NCI-H2081 (cell line): Measurements from ENCODE around the gene STMN3.
"Not testable (repeated sequence)": the region's sequence is repeated elsewhere in the genome, so short reads cannot be mapped to it uniquely, and the experiment has no call there.

Source experiments
- DNase-seq, 2 experiments: peaks; one replicate each; lab custom pipeline; 2025; lab: John Stamatoyannopoulos, UW

The STMN3 gene

GRCh38 chr20:63678667-63679465, 25.6 kb upstream of the STMN3 start:
- DNase-seq, result no peak

- DNase-seq, result no peak
These were observed 24.8 kb upstream of the STMN3 start for GRCh38 chr20:63678071-63678470.

DNA sequence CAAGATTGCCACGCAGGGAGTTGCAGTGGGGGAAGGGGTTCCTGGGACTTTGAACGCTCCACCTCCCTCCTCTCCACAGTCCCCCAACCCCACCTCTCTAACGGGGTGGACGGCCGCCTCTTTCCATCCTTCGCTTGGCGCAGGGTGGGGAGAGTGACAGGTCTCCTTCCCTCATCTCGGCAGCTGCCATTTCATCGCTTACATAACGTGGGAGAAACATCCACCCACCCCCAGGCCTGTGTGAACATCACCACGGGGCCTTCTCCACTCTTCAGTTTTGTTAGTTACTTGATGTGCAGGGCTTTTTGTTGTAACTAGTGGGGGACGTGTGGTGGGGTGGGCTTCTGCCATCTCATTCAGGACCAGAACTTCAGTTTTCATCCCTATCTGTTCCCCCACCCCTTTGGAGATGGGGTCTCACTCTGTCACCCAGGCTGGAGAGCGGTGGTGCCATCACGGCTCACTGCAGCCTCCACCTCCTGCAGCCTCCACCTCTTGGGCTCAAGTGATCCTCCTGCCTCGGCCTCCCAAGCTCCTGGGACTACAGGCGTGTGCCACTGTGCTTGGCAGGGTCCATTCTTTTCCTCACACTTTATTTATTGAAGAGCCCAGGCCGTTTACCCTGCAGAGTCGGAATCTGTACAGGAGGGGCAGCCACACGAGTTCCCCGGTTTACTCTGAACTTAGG, 22.6 kb upstream of the STMN3 start:
- no peak for DNase-seq

DNA sequence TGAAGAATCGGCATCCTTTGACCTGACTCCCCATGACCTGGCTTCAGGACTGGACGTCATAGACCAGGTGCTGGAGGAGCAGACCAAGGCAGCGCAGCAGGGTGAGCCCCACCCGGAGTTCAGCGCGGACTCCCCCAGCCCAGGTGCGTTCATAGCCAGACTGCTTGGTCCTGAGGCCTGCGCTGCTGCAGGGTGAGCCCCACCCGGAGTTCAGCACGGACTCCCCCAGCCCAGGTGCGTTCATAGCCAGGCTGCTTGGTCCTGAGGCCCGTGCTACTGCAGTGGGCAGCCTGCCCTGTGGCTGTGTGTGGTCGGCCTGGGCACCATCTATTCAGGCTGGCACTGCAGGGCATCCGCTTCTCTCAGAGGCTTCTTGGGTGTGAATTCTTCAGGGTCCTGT, 20.7 kb upstream of the STMN3 start:
- DNase-seq, result no peak

GRCh38 chr20:63672666-63673065, 19.4 kb upstream of the STMN3 start:
- no peak for DNase-seq

GRCh38 chr20:63671695-63672094, 18.5 kb upstream of the STMN3 start:
- DNase-seq, result not testable (repeated sequence)

- DNase-seq, result no peak
These were observed 15.1 kb upstream of the STMN3 start for GRCh38 chr20:63668351-63668750.

DNA sequence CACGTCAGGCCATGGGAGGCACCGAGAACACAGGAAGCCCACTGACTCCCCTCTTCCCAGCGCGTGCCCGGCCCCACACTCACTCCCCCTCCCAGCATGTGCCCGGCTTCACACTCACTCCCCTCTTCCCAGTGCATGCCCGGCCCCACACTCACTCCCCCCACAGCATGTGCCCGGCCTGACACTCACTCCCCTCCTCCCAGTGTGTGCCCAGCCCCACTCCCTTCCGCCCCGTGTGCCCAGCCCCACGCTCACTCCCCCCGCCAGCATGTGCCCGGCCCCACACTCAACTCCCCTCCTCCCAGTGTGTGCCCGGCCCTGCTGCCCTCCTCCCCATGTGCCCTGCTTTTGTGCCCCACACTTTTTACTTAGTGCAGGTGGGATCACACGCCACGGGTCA, 14.6 kb upstream of the STMN3 start:
- DNase-seq, result no peak

DNA sequence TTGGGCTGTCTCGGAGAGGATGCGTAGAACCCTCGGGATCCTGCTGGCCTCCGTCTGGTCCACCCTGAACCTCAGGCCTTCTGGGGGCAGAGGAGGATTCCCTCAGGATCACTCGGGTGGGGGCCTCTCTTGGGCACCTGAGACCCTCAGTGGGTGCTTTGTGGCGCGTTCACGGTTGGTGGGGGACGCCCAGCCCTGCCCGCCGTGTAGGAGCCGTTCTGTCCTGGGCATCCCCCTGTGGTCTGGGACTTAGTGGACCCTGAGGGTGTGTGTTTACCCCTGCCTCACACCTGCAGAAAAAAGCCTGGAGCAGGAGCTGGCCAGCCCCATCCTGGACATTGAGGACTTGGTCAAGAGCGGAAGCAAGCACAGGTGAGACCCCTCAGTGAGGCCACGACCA, 12.5 kb upstream of the STMN3 start:
- DNase-seq, result no peak

DNA sequence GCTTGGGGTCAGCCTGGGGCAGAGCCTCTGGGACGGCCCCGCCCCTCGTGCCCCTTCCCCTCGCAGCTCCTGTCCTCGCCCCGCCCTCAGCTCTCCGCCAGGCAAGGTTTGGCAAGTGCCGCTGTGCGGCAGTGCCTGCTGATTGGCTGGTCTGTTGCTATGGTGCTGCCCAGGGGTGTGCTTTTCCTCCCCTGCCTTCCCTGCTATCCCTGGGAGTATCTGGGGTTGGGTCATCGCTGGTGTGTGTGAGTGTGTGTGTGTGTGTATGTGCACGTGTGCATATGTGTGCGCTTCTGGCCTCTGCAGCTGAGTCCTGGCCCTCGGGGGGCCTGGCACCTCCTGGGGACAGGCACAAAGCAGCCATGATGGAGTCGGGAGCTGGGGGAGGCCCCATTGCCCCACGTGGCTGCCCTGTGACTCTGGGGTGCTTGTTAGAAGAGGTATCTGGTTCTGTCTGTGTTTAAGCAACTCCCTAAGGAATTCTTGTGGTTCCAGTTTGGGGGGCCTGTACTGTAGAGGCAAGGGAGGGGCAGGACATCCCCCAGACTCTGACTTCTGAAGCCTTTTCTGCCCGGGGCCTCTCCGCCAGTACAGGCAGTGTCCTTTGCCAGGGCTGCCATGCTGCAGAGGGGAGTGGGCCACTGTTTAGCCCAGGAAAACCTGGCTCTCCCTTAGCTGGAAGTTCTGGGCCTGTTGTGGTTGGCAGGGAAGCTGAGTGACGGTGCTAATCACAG, 11.8 kb upstream of the STMN3 start:
- no peak for DNase-seq

GRCh38 chr20:63664143-63664851, 11.1 kb upstream of the STMN3 start:
- DNase-seq, result no peak

- DNase-seq, result no peak
These were observed 10.3 kb upstream of the STMN3 start for GRCh38 chr20:63663332-63664066.

DNA sequence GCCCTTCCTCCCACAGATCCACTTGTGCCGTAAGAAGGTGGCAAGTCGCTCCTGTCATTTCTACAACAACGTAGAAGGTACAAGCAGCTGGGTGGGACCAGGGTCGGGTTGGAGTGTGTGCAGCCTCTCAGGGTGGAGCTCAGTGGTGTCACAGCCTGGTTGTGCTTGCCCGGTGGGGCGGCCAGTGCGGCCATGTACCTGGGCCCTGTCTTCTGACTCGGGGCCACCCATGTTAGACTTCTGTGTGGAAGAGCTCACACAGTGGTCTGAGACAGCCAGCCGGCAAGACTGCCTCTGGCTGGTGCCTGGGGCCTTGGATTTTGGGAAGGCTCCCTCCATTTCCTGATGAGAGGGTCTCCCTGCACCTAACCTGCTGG, 9.6 kb upstream of the STMN3 start:
- no peak for DNase-seq

DNA sequence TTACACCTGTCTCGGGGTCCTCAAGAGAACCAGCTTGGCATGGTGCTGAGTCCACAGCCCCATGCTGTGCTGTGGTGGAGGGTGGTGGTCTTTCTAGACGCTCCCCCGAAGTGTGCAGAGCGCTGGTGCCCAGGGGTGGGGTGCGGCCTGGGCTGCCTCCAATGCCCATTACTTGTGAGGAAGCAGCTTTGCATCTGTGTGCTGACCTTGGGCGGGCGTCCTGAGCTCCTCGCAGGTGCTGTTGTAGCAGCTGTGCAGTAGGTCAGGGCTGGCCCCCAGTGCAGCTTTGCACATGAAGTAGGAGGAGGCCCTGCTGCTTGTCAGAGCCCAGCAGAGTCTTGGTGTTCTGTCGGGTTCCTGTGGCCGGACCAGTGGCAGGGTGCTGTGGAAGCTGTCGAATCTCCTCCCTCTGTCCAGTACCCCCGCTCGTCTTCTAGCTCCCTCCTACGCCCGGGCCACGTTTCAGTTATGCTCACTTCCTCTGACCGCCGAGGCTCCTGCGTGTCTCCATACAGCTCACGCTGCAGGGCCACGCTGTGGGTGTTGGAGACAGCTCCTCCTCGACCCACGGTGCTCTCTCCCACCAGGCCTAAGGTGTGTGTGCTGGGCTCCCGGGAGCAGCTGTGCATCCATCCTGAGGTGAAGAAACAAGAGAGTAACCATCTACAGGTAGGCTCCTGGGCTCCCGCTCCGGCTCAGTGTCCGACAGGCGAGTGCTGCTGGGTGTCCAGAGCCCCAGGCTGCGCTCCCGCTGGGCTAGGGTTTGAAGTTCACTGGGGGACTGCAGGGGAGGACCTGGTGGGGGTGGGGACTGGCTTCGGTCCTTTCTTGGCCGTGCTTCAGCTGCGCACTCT, 9.0 kb upstream of the STMN3 start:
- DNase-seq, result no peak

GRCh38 chr20:63661108-63661507, 7.9 kb upstream of the STMN3 start:
- DNase-seq, result no peak

GRCh38 chr20:63660622-63661021, 7.4 kb upstream of the STMN3 start:
- no peak for DNase-seq

- DNase-seq, result not testable (repeated sequence)
These were observed 7.0 kb upstream of the STMN3 start for GRCh38 chr20:63660174-63660573.

- no peak for DNase-seq
These were observed 6.1 kb upstream of the STMN3 start for GRCh38 chr20:63659370-63659769.

DNA sequence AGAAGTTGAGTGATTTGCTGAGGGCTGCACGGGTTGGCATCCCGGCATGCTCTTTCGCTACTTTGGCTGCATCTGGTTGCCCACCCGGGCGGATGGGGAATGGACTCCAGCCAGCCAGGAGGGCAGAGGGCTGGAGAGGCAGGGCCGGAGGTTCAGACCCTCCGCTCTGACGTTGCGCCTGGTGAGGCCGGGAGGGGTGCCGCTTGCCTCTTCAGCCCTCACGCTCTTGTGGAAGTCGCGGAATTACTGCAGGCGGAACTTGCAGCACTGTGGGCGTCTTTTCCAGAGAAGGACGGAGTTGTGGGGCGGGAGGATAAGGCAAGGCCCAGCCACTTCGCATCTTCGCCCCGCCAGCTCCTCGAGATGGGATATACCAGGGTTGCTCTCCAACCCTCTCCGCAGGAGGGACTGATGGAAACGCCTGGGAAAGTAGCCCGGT, 5.5 kb upstream of the STMN3 start:
- DNase-seq, result no peak

DNA sequence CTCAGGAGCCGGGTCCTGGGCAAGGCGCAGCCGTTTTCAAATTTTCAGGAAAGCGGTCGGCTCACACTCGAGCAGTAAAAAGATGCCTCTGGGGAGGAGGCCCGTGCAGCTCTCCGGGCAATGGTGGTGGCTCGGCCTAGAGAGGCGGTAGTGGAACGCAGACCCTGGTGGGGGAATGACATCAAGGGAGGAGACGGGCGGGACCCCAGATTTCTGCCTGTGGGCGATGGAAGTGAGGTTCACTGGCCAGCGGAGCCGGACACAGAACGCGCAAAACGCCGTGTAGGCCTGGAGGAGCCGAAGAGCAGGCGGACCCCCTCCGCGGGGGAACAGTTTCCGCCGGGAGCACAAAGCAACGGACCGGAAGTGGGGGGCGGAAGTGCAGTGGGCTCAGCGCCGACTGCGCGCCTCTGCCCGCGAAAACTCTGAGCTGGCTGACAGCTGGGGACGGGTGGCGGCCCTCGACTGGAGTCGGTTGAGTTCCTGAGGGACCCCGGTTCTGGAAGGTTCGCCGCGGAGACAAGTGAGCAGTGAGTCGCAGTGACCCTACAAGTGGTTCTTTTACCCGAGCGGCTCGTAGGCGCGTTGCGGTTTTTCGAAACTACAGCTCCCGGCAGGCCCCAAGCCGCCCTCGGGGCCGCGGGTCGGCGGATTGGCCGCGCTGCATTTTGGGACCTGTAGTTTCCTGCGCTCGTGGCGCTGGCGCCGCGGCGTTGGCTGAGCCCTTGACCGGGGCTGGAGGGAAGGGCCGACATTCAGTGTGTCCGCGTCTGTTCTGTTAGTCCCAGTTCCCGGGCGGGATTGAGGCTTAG, 4.9 kb upstream of the STMN3 start, which contains the start of gene RTEL1:
RTEL1 (plus strand) TSS at position 376 of the 812 bp plus-strand sequence. CDS start 1,091 bp downstream, outside the sequence.
- DNase-seq, result peak; percentile 79 to 90
